Measurements from ENCODE around the gene KIAA1217. TPM values are rescaled to one million over a fixed set of nuclear protein-coding genes. Genes with fewer than 3 reads are reported as not detected.

KIAA1217 gene
- total RNA-seq, 1 experiment from 2014 or later, result 18.6 TPM

GRCh38 chr10:24453404-24453830 lies 244.5 kb downstream of the KIAA1217 start:
- H3K79me2 ChIP-seq (ENCODE audit: insufficient read depth, low read length), result no peaks in the 10 kb centered on the region
- Mint-ChIP-seq H3K27ac (no peak overlapping the region), H3K9me3 (no peaks in the 10 kb centered on the region), H3K4me3 (no peak overlapping the region), H3K27me3 (ENCODE audit: low read depth) (no peaks in the 10 kb centered on the region), H3K4me1 (peaks cover 35% of the 10 kb centered on the region in 2 experiments), H3K36me3 (ENCODE audit: insufficient read depth in 1 of 3, low read depth in 3 of 3) (no peaks in the 10 kb centered on the region)
- no peak overlapping the region for H2BK12ac ChIP-seq (ENCODE audit: insufficient read length, low read depth, low read length)
- no peak overlapping the region for H3K18ac ChIP-seq (ENCODE audit: insufficient read length, low read depth, low read length)
- H3K56ac ChIP-seq (ENCODE audit: insufficient read length, low read depth, low read length), result no peak overlapping the region
- no peak overlapping the region for H4K91ac ChIP-seq (ENCODE audit: insufficient read length, low read depth, low read length)
- no peak overlapping the region for H3K4me2 ChIP-seq (ENCODE audit: insufficient read depth, insufficient read length, low read length)
- H2BK5ac ChIP-seq (ENCODE audit: insufficient read length, low read length), result no peak overlapping the region
- no peak overlapping the region for H3T11ph ChIP-seq (ENCODE audit: low read length)
- DNase-seq, result no peak
- no peak overlapping the region for H3K4ac ChIP-seq (ENCODE audit: low read depth, low read length)
- no peak overlapping the region for H2BK15ac ChIP-seq (ENCODE audit: low read depth, low read length)
- H2AFZ ChIP-seq (ENCODE audit: low read length), result no peak overlapping the region
- no peak overlapping the region for H4K5ac ChIP-seq (ENCODE audit: insufficient read length, low read depth, low read length)
- TF ChIP-seq, protein P1, sequence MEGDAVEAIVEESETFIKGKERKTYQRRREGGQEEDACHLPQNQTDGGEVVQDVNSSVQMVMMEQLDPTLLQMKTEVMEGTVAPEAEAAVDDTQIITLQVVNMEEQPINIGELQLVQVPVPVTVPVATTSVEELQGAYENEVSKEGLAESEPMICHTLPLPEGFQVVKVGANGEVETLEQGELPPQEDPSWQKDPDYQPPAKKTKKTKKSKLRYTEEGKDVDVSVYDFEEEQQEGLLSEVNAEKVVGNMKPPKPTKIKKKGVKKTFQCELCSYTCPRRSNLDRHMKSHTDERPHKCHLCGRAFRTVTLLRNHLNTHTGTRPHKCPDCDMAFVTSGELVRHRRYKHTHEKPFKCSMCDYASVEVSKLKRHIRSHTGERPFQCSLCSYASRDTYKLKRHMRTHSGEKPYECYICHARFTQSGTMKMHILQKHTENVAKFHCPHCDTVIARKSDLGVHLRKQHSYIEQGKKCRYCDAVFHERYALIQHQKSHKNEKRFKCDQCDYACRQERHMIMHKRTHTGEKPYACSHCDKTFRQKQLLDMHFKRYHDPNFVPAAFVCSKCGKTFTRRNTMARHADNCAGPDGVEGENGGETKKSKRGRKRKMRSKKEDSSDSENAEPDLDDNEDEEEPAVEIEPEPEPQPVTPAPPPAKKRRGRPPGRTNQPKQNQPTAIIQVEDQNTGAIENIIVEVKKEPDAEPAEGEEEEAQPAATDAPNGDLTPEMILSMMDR (conservative IDR thresholded peaks at IDR 0.05), result no peak
- no peak overlapping the region for H2AK5ac ChIP-seq (ENCODE audit: insufficient read length, low read length)
- no peak overlapping the region for H3K9ac ChIP-seq (ENCODE audit: extremely low read depth, insufficient read length, low read length)
- H3K27me3 ChIP-seq (ENCODE audit: insufficient read depth, low read length), result no peaks in the 10 kb centered on the region
- H3K79me1 ChIP-seq (ENCODE audit: insufficient read depth, low read depth, low read length, poor library complexity, severe bottlenecking), result no peaks in the 10 kb centered on the region
- H3K23me2 ChIP-seq (ENCODE audit: insufficient read length, low read depth, low read length, poor library complexity, severe bottlenecking), result no peaks in the 10 kb centered on the region
- H3K27ac ChIP-seq (ENCODE audit: insufficient read length, low read depth, low read length), result no peak overlapping the region
- H2BK20ac ChIP-seq (ENCODE audit: low read depth, low read length, poor library complexity, severe bottlenecking), result no peak overlapping the region
- H2BK120ac ChIP-seq (ENCODE audit: low read depth, low read length, poor library complexity, severe bottlenecking), result no peak overlapping the region
- no peaks in the 10 kb centered on the region for H3K9me3 ChIP-seq (ENCODE audit: control insufficient read depth, low read depth, low read length)
- 0 out of 2 replicates have a peak, but pooled peaks cover 2% of the 10 kb centered on the region for H3K4me1 ChIP-seq (ENCODE audit: insufficient read depth, low read length)
- H4K8ac ChIP-seq (replicated peaks; ENCODE audit: insufficient read length, low read depth, low read length), result no peak overlapping the region
- H3K23ac ChIP-seq (ENCODE audit: insufficient read length, low read depth, low read length), result no peak overlapping the region
- H3K14ac ChIP-seq (ENCODE audit: insufficient read depth, low read length), result no peak overlapping the region
- peaks cover 2% of the 10 kb centered on the region for H4K20me1 ChIP-seq (ENCODE audit: control insufficient read depth, insufficient read depth, insufficient read length)

All from H9 (cell line).